HG03066 (cell line): ENCODE results near the gene IRGQ.
A peak's percentile ranks its signal among the peaks of the same experiment; 100 is the strongest.

ENCODE experiments used
- ATAC-seq: cut with Tn5 transposase; IDR thresholded peaks from one replicate; pipeline ENCODE4 v1.9.1; 2021; ENCODE audit warnings: low read depth; ENCODE audit not compliant: unreplicated experiment

IRGQ gene

GRCh38 chr19:43575156-43575950, 20.6 kb downstream of the IRGQ start, which contains the start of the genes PINLYP and XRCC1:
PINLYP (plus strand) TSS chr19:43575801; CDS start chr19:43577192, 1,391 bp downstream.
XRCC1 (minus strand) TSS chr19:43575527; CDS start chr19:43575458, 69 bp downstream.
- peak; percentile 98 for ATAC-seq

GRCh38 chr19:43574424-43575155, 21.3 kb downstream of the IRGQ start:
- ATAC-seq, result no peak

- no peak for ATAC-seq
Measured at GRCh38 chr19:43572171-43572588, 23.8 kb downstream of the IRGQ start.

- no peak for ATAC-seq
Measured at GRCh38 chr19:43570174-43570791, 25.7 kb downstream of the IRGQ start.

GRCh38 chr19:43569657-43570056, 26.3 kb downstream of the IRGQ start:
- no peak for ATAC-seq

GRCh38 chr19:43564800-43565199, 31.1 kb downstream of the IRGQ start:
- no peak for ATAC-seq

- no peak for ATAC-seq
Measured at GRCh38 chr19:43563816-43564457, 32.0 kb downstream of the IRGQ start.

GRCh38 chr19:43562698-43563241, 33.2 kb downstream of the IRGQ start:
- no peak for ATAC-seq

GRCh38 chr19:43562226-43562697, 33.7 kb downstream of the IRGQ start:
- no peak for ATAC-seq

- no peak for ATAC-seq
Measured at GRCh38 chr19:43561139-43561970, 34.6 kb downstream of the IRGQ start.

- ATAC-seq, result no peak
Measured at GRCh38 chr19:43560687-43561086, 35.2 kb downstream of the IRGQ start.

- ATAC-seq, result no peak
Measured at GRCh38 chr19:43555185-43555770, 40.7 kb downstream of the IRGQ start.

- ATAC-seq, result no peak
Measured at GRCh38 chr19:43554317-43554895, 41.5 kb downstream of the IRGQ start.

GRCh38 chr19:43553656-43554055, 42.3 kb downstream of the IRGQ start:
- ATAC-seq, result no peak

GRCh38 chr19:43552616-43553015, 43.3 kb downstream of the IRGQ start:
- ATAC-seq, result no peak

GRCh38 chr19:43552198-43552450, 43.8 kb downstream of the IRGQ start:
- ATAC-seq, result no peak

- ATAC-seq, result no peak
Measured at GRCh38 chr19:43551399-43552197, 44.3 kb downstream of the IRGQ start.

GRCh38 chr19:43548706-43549105, 47.2 kb downstream of the IRGQ start:
- no peak for ATAC-seq
